Right lobe of liver (tissue), 4 donors: ENCODE results near the gene NEO1.

Experiments
- POLR2A ChIP-seq: fragments of 450-650 bp; IDR thresholded peaks from one replicate; pipeline ENCODE4 v1.6.1; 2017; ENCODE audit warnings: antibody characterized with exemption, mild to moderate bottlenecking
- TF ChIP-seq, protein P1 (sequence below), 4 donors: fragments of 200-600 bp in 3 of 4; fragments of 450-650 bp in 1 of 4; IDR thresholded peaks; one replicate each; pipeline versions ENCODE4 v1.5.1 to v1.8.0; 2016 to 2022; ENCODE audit warnings: antibody characterized with exemption in 4 of 4, mild to moderate bottlenecking in 2 of 4
- donor health status: DM: no; HTN: no; CAD: no.
- donor health status: DM: no; HTN: no; CAD: no.
- donor health status: DM: no; HTN: yes; CAD: no.

DNA sequence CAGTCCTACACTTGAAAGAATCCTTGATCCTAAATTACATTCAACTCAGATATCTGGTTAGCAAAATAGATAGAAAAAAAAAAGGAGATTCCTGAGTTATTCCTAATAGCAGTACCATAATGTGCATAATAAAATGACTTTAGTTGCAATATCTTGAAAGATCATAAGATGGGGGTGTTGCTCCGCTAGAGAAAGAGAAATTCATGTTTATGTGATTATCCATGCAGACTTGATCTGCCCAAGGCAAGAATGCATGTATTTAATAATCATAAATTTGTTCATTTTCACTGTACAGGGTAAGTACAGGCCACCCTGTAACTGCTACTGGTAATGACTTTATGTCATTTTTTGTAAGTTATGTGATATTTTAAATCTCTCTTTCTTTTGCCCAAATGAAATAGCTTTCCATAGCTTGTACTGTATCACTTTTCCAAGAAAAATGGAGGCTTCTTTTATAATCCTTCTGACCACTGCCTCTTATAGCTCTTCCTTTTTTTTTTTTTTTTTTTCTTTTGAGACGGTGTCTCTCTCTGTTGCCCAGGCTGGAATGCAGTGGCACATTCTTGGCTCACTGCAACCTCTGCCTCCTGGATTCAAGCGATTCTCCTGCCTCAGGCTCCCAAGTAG is 231.9 kb downstream of the NEO1 start:
- TF ChIP-seq POLR2A = no peak
- TF ChIP-seq, protein P1, sequence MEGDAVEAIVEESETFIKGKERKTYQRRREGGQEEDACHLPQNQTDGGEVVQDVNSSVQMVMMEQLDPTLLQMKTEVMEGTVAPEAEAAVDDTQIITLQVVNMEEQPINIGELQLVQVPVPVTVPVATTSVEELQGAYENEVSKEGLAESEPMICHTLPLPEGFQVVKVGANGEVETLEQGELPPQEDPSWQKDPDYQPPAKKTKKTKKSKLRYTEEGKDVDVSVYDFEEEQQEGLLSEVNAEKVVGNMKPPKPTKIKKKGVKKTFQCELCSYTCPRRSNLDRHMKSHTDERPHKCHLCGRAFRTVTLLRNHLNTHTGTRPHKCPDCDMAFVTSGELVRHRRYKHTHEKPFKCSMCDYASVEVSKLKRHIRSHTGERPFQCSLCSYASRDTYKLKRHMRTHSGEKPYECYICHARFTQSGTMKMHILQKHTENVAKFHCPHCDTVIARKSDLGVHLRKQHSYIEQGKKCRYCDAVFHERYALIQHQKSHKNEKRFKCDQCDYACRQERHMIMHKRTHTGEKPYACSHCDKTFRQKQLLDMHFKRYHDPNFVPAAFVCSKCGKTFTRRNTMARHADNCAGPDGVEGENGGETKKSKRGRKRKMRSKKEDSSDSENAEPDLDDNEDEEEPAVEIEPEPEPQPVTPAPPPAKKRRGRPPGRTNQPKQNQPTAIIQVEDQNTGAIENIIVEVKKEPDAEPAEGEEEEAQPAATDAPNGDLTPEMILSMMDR (IDR thresholded peaks at IDR 0.05) = peak; percentile 8 to 21 (median 14)
